Heart left ventricle (tissue), 13 donors: ENCODE data around the gene ELP6.

Experiments
- CTCF ChIP-seq, 12 donors: fragments of 200-600 bp; sonication (generic) in 4 of 12; IDR thresholded peaks; one replicate each; pipeline versions ENCODE4 v1.5.0 to v1.8.0; 2018 to 2022; ENCODE audit warnings: antibody characterized with exemption in 12 of 12, mild to moderate bottlenecking in 5 of 12
- POLR2A ChIP-seq, 2 donors: fragments of 450-650 bp; IDR thresholded peaks; one replicate each; pipeline ENCODE4 v1.6.1; 2017; ENCODE audit warnings: antibody characterized with exemption in 2 of 2, mild to moderate bottlenecking in 2 of 2, moderate library complexity in 2 of 2
- donor health status: ischemic (EF 13 %, LVEDD 7.1; RV severe dilation, severe dysfunction).
- donor health status: DM: no; HTN: yes; CAD: no.
- donor health status: DM: no; HTN: no; CAD: no.
- donor health status: ischemic (EF 25% LVEDD 6.9; RV normal size, moderate dysfunction).
- donor health status: ischemic (EF 25% LVEDD 5.7; RV mildly dilated, moderate dysfunction).
- donor health status: ischemic (EF 35%, LVEDD 5.7; RV mildly dilated, moderate dysfunction).
- donor health status: nonischemic (EF 11% LVEDD 7.7; RV severe dilation, severe dysfunction).
- donor health status: DM: yes; HTN: yes; CAD: no.
- donor health status: PGD.
- donor health status: ischemic (EF 29% LVEDD 5.4; RV normal size, mild dysfunction).
- donor health status: nonischemic (EF 23%, LVEDD 6.1; RV moderate dilation, normal function).

GRCh38 chr3:47533996-47534454 lies 20.5 kb upstream of the ELP6 start:
- no peak for TF ChIP-seq CTCF (IDR thresholded peaks at IDR 0.05)
- no peak for TF ChIP-seq POLR2A (IDR thresholded peaks at IDR 0.05)
